Upper lobe of left lung (tissue), 4 donors: ENCODE results near the gene MXD3.

Experiments used
- EP300 ChIP-seq, 4 donors: sonication (generic); formaldehyde crosslinking; IDR thresholded peaks; one replicate each; pipeline ENCODE4 v1.5.1; 2017; ENCODE audit warnings: antibody characterized with exemption in 4 of 4, control low read depth in 2 of 4
- POLR2A ChIP-seq, 4 donors: fragments of 450-650 bp; IDR thresholded peaks; one replicate each; pipeline ENCODE4 v1.5.1; 2016 to 2017; ENCODE audit warnings: antibody characterized with exemption in 4 of 4, mild to moderate bottlenecking in 2 of 4
- POLR2AphosphoS5 ChIP-seq, 2 donors: sonication (generic); formaldehyde crosslinking; IDR thresholded peaks; one replicate each; pipeline ENCODE4 v1.5.1; 2017; ENCODE audit warnings: antibody characterized with exemption in 2 of 2
- TF ChIP-seq, protein P1 (sequence below), 6 experiments: fragments of 450-650 bp in 4 of 6; fragments of 200-600 bp in 2 of 6; sonication (generic) in 2 of 6; IDR thresholded peaks; one replicate each; pipeline ENCODE4 v1.5.1; 2016 to 2019; ENCODE audit warnings: antibody characterized with exemption in 6 of 6

DNA sequence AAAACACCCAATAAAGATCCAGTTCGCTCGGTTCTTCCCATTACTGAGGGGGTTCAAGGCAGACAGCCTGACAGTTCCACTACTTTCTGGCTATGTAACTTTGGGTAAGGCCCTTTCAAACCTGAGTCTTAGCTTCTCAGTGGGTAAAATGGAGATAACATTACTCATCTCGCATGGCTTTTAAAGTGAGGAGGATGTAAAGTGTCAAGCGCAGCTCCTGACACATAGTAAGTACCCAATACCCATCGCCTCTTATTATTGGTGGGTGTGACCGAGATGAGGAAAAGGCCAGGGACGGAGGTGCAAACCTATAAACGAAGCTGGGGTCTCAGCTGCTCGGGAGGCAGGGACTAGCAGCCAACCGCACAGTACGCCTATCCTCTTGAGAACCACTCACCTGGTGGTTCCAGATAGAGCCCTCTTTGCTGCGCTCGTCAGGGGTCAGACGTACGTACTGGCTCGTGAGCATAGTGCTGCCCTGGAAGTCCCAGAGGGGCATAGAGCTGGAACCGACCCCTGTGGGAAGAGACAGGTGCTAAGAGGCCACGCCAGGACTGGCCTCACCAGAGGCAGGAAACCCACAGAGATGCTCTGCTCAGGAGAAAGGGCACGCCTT is 39.2 kb upstream of the MXD3 start:
- TF ChIP-seq, protein P1, sequence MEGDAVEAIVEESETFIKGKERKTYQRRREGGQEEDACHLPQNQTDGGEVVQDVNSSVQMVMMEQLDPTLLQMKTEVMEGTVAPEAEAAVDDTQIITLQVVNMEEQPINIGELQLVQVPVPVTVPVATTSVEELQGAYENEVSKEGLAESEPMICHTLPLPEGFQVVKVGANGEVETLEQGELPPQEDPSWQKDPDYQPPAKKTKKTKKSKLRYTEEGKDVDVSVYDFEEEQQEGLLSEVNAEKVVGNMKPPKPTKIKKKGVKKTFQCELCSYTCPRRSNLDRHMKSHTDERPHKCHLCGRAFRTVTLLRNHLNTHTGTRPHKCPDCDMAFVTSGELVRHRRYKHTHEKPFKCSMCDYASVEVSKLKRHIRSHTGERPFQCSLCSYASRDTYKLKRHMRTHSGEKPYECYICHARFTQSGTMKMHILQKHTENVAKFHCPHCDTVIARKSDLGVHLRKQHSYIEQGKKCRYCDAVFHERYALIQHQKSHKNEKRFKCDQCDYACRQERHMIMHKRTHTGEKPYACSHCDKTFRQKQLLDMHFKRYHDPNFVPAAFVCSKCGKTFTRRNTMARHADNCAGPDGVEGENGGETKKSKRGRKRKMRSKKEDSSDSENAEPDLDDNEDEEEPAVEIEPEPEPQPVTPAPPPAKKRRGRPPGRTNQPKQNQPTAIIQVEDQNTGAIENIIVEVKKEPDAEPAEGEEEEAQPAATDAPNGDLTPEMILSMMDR (IDR thresholded peaks at IDR 0.05), result no peak
- TF ChIP-seq POLR2A (IDR thresholded peaks at IDR 0.05) (no peak), POLR2AphosphoS5 (IDR thresholded peaks at IDR 0.05) (no peak), EP300 (IDR thresholded peaks at IDR 0.05) (no peak)
